Right renal pelvis (tissue), 4 donors: ENCODE data around the gene MRPL46. TPM values are rescaled to one million over a fixed set of nuclear protein-coding genes. Genes with fewer than 3 reads are reported as not detected.

ENCODE experiments used
- DNase-seq, 4 donors: peaks; one replicate each; pipeline ENCODE4 v3.0.0-alpha.2; 2013; ENCODE audit warnings: low read depth in 4 of 4, low spot score in 3 of 4, missing footprints in 1 of 4
- polyA plus RNA-seq, 4 donors: library from polyadenylated mRNA; unstranded; fragments of 120-200 nt; gene quantifications; one replicate each; pipeline ENCODE4 v1.2.1, GENCODE V29; 2013; ENCODE audit not compliant: insufficient read length in 4 of 4

The MRPL46 gene
- polyA plus RNA-seq = 10 to 100 TPM; 29.9 to 32.2 (median 31.4) TPM

GRCh38 chr15:88467073-88467934, at the start of gene MRPL46, which contains the start of gene MRPS11:
TSS of gene MRPL46 (minus strand) at chr15:88467388. CDS start at chr15:88467377, 11 bp downstream.
TSS of gene MRPS11 (plus strand) at chr15:88467708. CDS start at chr15:88467718, 10 bp downstream.
- peak; percentile 84 to 90 (median 86) for DNase-seq

GRCh38 chr15:88513195-88513594, 46.0 kb upstream of the MRPL46 start:
- DNase-seq = no peak

GRCh38 chr15:88512601-88513000, 45.4 kb upstream of the MRPL46 start:
- DNase-seq = no peak

- DNase-seq = no peak
Observed at GRCh38 chr15:88512078-88512477, 44.9 kb upstream of the MRPL46 start.

GRCh38 chr15:88511161-88511560, 44.0 kb upstream of the MRPL46 start:
- DNase-seq = no peak

- no peak for DNase-seq
Observed at GRCh38 chr15:88509964-88510363, 42.8 kb upstream of the MRPL46 start.

GRCh38 chr15:88509321-88509720, 42.1 kb upstream of the MRPL46 start:
- no peak for DNase-seq

GRCh38 chr15:88506628-88507027, 39.4 kb upstream of the MRPL46 start:
- no peak for DNase-seq

GRCh38 chr15:88505721-88506120, 38.5 kb upstream of the MRPL46 start:
- no peak for DNase-seq

- DNase-seq = no peak
Observed at GRCh38 chr15:88504445-88504844, 37.3 kb upstream of the MRPL46 start.

GRCh38 chr15:88498996-88499395, 31.8 kb upstream of the MRPL46 start:
- peak in 1 of 4 donors; percentile 20 for DNase-seq

GRCh38 chr15:88497109-88497765, 30.0 kb upstream of the MRPL46 start:
- DNase-seq = no peak

- no peak for DNase-seq
Observed at GRCh38 chr15:88493844-88494243, 26.7 kb upstream of the MRPL46 start.

- no peak for DNase-seq
Observed at GRCh38 chr15:88491158-88491557, 24.0 kb upstream of the MRPL46 start.

GRCh38 chr15:88490036-88490435, 22.8 kb upstream of the MRPL46 start:
- no peak for DNase-seq

- no peak for DNase-seq
Observed at GRCh38 chr15:88489321-88489720, 22.1 kb upstream of the MRPL46 start.

- no peak for DNase-seq
Observed at GRCh38 chr15:88487796-88488523, 20.8 kb upstream of the MRPL46 start.

- DNase-seq = no peak
Observed at GRCh38 chr15:88487178-88487795, 20.1 kb upstream of the MRPL46 start.

GRCh38 chr15:88484682-88485331, 17.6 kb upstream of the MRPL46 start:
- peak in 1 of 4 donors; percentile 62 for DNase-seq

GRCh38 chr15:88482263-88482662, 15.1 kb upstream of the MRPL46 start:
- no peak for DNase-seq
